CD4-positive, alpha-beta T cell (primary cell): ENCODE data around the gene NOS2. TPM values are rescaled to one million over a fixed set of nuclear protein-coding genes. Genes with fewer than 3 reads are reported as not detected.
"Not testable (repeated sequence)": the region's sequence is repeated elsewhere in the genome, so short reads cannot be mapped to it uniquely, and the experiment has no call there.

Experiments
- ATAC-seq: fragments of 200-7000 bp; cut with Tn5 transposase; one replicate; pipeline ENCODE4 v1.10.0; 2022; ENCODE audit warnings: mild to moderate bottlenecking; ENCODE audit not compliant: poor library complexity
- CTCF ChIA-PET: fragments of 350-600 bp; sonication (Branson Sonifier 250); formaldehyde crosslinking; loops from one replicate; lab custom pipeline; 2021; ENCODE audit warnings: antibody characterized with exemption, inconsistent platforms; lab: Charles Lee
- POLR2A ChIA-PET: fragments of 350-600 bp; sonication (Branson Sonifier 250); formaldehyde crosslinking; loops from one replicate; lab custom pipeline; 2021; ENCODE audit warnings: antibody characterized with exemption, inconsistent platforms; lab: Charles Lee
- DNase-seq, 14 experiments: peaks; one replicate each; pipeline ENCODE4 v3.0.0-alpha.2; 2013 to 2020; ENCODE audit warnings: mixed read lengths in 2 of 14
- H3K27ac ChIP-seq, 2 donors: one replicate each; pipeline versions ENCODE4 v1.5.1 to v1.7.0; 2013; ENCODE audit warnings: low read length in 2 of 2, low read depth in 1 of 2, mild to moderate bottlenecking in 1 of 2
- H3K27me3 ChIP-seq, 2 experiments: 1 replicate in 1 of 2; 2 replicates in 1 of 2; pipeline versions ENCODE4 v1.6.1 to v1.7.0; 2013; ENCODE audit warnings: low read length in 2 of 2, control low read depth in 1 of 2, mild to moderate bottlenecking in 1 of 2, moderate library complexity in 1 of 2; ENCODE audit not compliant: insufficient read depth in 2 of 2, control insufficient read depth in 1 of 2
- H3K36me3 ChIP-seq: one replicate; pipeline ENCODE4 v1.6.1; 2013; ENCODE audit warnings: low read length, control low read depth; ENCODE audit not compliant: insufficient read depth
- H3K4me1 ChIP-seq: one replicate; pipeline ENCODE4 v1.6.1; 2013; ENCODE audit warnings: low read length, control low read depth; ENCODE audit not compliant: insufficient read depth
- H3K4me3 ChIP-seq: one replicate; pipeline ENCODE4 v1.5.1; 2013; ENCODE audit warnings: mild to moderate bottlenecking, low read length, moderate library complexity
- H3K9me3 ChIP-seq, 2 experiments: 1 replicate in 1 of 2; 2 replicates in 1 of 2; pipeline versions ENCODE4 v1.6.1 to v1.7.0; 2013; ENCODE audit warnings: low read length in 2 of 2, mild to moderate bottlenecking in 2 of 2, control low read depth in 1 of 2, moderate library complexity in 1 of 2; ENCODE audit not compliant: control insufficient read depth in 1 of 2, insufficient read depth in 1 of 2
- H3K27ac Mint-ChIP-seq: one replicate; pipeline ENCODE4 v1.8.0; 2020; ENCODE audit warnings: mixed read lengths
- H3K27me3 Mint-ChIP-seq: one replicate; pipeline ENCODE4 v1.8.0; 2021; ENCODE audit warnings: mixed read lengths
- H3K36me3 Mint-ChIP-seq: one replicate; pipeline ENCODE4 v1.8.0; 2021; ENCODE audit warnings: low read depth, mixed read lengths
- H3K4me1 Mint-ChIP-seq: one replicate; pipeline ENCODE4 v1.8.0; 2021; ENCODE audit warnings: low read depth, mixed read lengths
- H3K4me3 Mint-ChIP-seq: one replicate; pipeline ENCODE4 v1.8.0; 2020; ENCODE audit warnings: mild to moderate bottlenecking, mixed read lengths
- H3K9me3 Mint-ChIP-seq: one replicate; pipeline ENCODE4 v1.8.0; 2020; ENCODE audit warnings: mixed read lengths
- intact Hi-C, 2 experiments: fragments of 100-400 bp; cut with DNase I in 1 of 2; cut with micrococcal nuclease in 1 of 2; formaldehyde crosslinking; loops; one replicate each; pipeline versions ENCODE4 v1.15.1 to v1.9.0; 2023 to 2025; cut with DNase I, micrococcal nuclease
- total RNA-seq, 174 experiments: library from RNA in 2 of 174; stranded (reverse) in 2 of 174; gene quantifications; one replicate each; pipeline ENCODE4 v1.2.3 and lab custom pipeline; 2021 to 2026
- TF ChIP-seq, protein P1 (sequence below): fragments of 200-600 bp; IDR thresholded peaks from one replicate; pipeline ENCODE4 v1.8.0; 2022; ENCODE audit warnings: antibody characterized with exemption, mild to moderate bottlenecking

The NOS2 gene
- total RNA-seq, 2 experiments from 2014 or later: 0.08 TPM; not detected in 1

DNA sequence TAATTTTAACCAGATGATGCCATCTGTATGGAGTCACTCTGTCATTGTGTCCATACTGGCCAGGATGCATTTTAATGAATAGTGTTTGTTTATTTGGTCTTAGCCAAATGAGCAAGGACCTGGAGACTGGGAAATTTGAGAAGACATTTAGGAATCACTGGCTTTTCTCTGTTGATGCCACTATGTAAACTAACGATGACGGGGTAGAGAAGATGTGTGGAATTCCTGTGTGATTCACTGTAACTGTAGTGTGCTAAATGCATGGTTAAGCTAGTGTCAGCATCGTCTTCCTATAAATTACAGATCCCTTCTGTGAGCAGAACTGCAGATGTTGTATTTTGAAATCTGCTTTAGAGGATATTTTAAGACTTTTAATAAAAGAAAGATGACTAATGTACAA is 66.6 kb downstream of the NOS2 start:
- CTCF ChIA-PET: interaction anchor here (1.2 kb wide), 1 partner anchor 27 kb away, joined by 3 read pairs; no protein-coding TSS in a partner anchor

DNA sequence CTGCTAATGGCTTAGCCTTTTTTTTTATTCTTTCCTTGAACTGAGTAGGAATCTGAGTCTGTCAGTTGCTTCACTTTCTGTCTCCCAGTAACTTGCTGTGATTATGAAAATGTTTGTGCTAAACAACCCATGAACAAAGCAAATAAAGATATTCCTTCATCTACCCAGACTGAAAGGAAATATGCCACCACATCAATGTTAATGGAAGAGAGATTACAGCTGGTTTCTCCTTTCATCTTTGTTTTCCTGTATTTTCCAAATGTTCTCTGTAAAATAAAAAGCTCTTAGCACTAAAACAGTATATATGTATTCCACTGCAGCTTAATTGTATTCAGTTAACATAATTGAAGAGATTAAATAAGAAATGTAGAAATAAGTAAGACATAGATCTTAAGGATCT is 67.6 kb downstream of the NOS2 start:
- H3K27ac Mint-ChIP-seq, CTCF ChIA-PET, H3K4me1 ChIP-seq, H3K4me1 Mint-ChIP-seq, H3K9me3 ChIP-seq, H3K36me3 Mint-ChIP-seq, ATAC-seq, H3K27ac ChIP-seq, H3K36me3 ChIP-seq, DNase-seq, H3K4me3 ChIP-seq, H3K9me3 Mint-ChIP-seq, H3K27me3 ChIP-seq, H3K4me3 Mint-ChIP-seq, POLR2A ChIA-PET, intact Hi-C loops: not testable (repeated sequence)
- peaks cover 47% of the 10 kb centered on the region for H3K27me3 Mint-ChIP-seq

More for the DNA sequence above, 66.6 kb downstream of the NOS2 start:
- peaks cover 46% of the 10 kb centered on the region for H3K27me3 Mint-ChIP-seq
- H3K27ac Mint-ChIP-seq: no peak overlapping the region
- Histone ChIP-seq H3K27me3 (peaks cover 3 to 5% of the 10 kb centered on the region in 2 experiments), H3K4me1 (no peaks in the 10 kb centered on the region), H3K36me3 (no peaks in the 10 kb centered on the region), H3K4me3 (no peak overlapping the region), H3K9me3 (no peaks in the 10 kb centered on the region), H3K27ac (no peak overlapping the region)
- POLR2A ChIA-PET: no interaction called here
- no peak for DNase-seq
- intact Hi-C loops: no loop called here
- no peak for ATAC-seq
- H3K4me3 Mint-ChIP-seq: no peak overlapping the region
- H3K4me1 Mint-ChIP-seq: no peaks in the 10 kb centered on the region
- H3K36me3 Mint-ChIP-seq: no peaks in the 10 kb centered on the region
- TF ChIP-seq, protein P1, sequence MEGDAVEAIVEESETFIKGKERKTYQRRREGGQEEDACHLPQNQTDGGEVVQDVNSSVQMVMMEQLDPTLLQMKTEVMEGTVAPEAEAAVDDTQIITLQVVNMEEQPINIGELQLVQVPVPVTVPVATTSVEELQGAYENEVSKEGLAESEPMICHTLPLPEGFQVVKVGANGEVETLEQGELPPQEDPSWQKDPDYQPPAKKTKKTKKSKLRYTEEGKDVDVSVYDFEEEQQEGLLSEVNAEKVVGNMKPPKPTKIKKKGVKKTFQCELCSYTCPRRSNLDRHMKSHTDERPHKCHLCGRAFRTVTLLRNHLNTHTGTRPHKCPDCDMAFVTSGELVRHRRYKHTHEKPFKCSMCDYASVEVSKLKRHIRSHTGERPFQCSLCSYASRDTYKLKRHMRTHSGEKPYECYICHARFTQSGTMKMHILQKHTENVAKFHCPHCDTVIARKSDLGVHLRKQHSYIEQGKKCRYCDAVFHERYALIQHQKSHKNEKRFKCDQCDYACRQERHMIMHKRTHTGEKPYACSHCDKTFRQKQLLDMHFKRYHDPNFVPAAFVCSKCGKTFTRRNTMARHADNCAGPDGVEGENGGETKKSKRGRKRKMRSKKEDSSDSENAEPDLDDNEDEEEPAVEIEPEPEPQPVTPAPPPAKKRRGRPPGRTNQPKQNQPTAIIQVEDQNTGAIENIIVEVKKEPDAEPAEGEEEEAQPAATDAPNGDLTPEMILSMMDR: no peak
- no peaks in the 10 kb centered on the region for H3K9me3 Mint-ChIP-seq

DNA sequence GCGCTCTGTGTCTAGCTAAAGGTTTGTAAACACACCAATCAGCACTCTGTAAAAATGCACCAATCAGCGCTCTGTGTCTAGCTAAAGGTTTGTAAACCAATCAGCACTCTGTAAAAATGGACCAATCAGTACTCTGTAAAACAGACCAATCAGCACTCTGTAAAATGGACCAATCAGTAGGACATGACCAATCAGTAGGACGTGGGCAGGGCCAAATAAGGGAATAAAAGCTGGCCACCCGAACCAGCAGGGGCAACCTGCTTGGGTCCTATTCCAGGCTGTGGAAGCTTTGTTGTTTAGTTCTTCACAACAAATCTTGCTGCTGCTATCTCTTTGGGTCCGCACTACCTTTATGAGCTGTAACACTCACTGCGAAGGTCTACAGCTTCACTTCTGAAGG is 74.3 kb downstream of the NOS2 start:
- POLR2A ChIA-PET, H3K9me3 ChIP-seq, H3K27ac ChIP-seq, H3K36me3 ChIP-seq, H3K9me3 Mint-ChIP-seq, H3K27ac Mint-ChIP-seq, H3K4me1 ChIP-seq, H3K27me3 ChIP-seq, H3K4me3 ChIP-seq, H3K4me1 Mint-ChIP-seq, CTCF ChIA-PET, DNase-seq, H3K4me3 Mint-ChIP-seq, H3K36me3 Mint-ChIP-seq, ATAC-seq, intact Hi-C loops: not testable (repeated sequence)
- peaks cover 24% of the 10 kb centered on the region for H3K27me3 Mint-ChIP-seq

DNA sequence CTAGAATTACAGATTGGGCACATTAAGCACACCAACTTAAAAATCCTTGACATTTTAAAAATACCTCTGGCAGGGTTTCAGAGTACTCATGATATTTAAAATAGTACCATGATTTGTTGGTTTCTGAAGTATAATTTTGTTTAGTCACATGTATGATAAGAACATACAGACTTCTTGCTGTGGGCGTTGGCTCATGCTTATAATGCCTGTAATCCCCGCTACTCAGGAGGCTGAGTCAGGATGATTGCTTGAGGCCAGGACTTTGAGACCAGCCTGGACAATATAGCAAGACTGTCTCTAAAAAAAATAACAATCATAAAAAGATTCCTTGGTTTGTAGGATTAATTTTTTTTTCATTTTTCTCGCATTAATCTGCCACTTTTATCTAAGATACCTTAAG is 78.5 kb downstream of the NOS2 start:
- intact Hi-C loops: no loop called here
- Mint-ChIP-seq H3K27ac (no peak overlapping the region), H3K27me3 (peaks cover 4% of the 10 kb centered on the region), H3K4me1 (no peaks in the 10 kb centered on the region), H3K36me3 (no peaks in the 10 kb centered on the region), H3K4me3 (no peak overlapping the region), H3K9me3 (no peaks in the 10 kb centered on the region)
- ATAC-seq (no peak), DNase-seq (no peak)
- Histone ChIP-seq H3K36me3 (no peaks in the 10 kb centered on the region), H3K27me3 (no peaks in the 10 kb centered on the region), H3K9me3 (no peaks in the 10 kb centered on the region), H3K4me3 (no peak overlapping the region), H3K27ac (no peak overlapping the region), H3K4me1 (no peaks in the 10 kb centered on the region)
- POLR2A ChIA-PET: no interaction called here
- CTCF ChIA-PET: no interaction called here
- TF ChIP-seq, protein P1: no peak

Other genes with a start within 250 kb of the NOS2 start
- gene LGALS9, start 169.3 kb downstream of the NOS2 start, total RNA-seq: 10 to 100 TPM; 38.3 to 39.8 TPM
- gene LYRM9, start 92.8 kb upstream of the NOS2 start, total RNA-seq: 10 to 100 TPM; 13.0 to 15.7 TPM
- gene NLK, start 242.1 kb upstream of the NOS2 start, total RNA-seq: 1 to 10 TPM; 6.8 to 7.7 TPM